ENCODE data around the gene NR2C1.

- TF ChIP-seq CTCF (IDR thresholded peaks at IDR 0.05; ENCODE audit: insufficient read depth, low read length, poor library complexity, severe bottlenecking) (no peak), EZH2phosphoT487 (conservative IDR thresholded peaks at IDR 0.05; ENCODE audit: low read length) (no peak)
These were observed 12.2 kb upstream of the NR2C1 start for GRCh38 chr12:95085612-95086011.
